ENCODE results near the gene HMGCL. TPM values are rescaled to one million over a fixed set of nuclear protein-coding genes. Genes with fewer than 3 reads are reported as not detected.
A peak's percentile ranks its signal among the peaks of the same experiment; 100 is the strongest.
"Not testable (repeated sequence)": the region's sequence is repeated elsewhere in the genome, so short reads cannot be mapped to it uniquely, and the experiment has no call there.

HMGCL gene
- total RNA-seq, 1 donor from 2014 or later = 26.8 TPM

DNA sequence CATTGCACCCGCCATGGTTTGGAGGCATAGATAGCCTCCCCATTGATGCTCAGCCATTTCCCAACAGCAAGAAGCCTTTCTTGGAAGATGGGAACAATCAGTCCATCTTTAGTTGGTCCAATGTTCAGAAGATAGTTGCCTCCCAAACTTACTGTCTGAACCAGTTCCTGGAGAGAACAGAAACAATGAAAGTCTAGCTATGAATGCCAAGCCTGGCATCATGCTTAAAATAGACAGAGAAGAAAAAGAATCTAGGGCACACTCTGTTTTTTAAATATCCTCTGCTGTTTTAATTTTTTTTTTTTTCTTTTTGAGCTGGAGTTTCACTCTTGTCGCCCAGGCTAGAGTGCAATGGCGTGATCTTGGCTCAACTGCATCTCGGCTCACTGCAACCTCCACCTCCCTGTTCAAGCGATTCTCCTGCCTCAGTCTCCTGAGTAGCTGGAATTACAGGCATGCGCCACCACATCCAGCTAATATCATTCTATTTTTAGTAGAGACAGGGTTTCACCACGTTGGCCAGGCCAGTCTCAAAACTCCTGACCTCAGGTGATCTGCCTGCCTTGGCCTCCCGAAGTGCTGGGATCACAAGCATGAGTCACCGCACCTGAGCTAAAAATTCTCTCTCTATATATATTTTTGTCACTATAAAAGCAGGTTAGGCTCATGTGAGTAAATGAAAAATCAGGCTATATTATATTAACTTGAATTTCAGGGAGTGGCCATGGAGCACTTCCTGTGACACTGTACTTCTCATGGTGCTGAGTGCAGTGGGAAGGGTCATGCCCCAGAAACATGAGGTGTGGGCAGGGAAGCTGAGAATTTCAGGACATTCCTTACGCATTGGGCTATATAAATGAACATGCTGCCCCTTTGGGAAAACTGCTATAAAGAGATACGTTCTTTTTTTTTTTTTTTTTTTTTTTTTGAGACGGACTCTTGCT is 23.7 kb upstream of the HMGCL start:
- no peak overlapping the region for H3K27ac Mint-ChIP-seq (ENCODE audit: unreplicated experiment)
- H3K27me3 Mint-ChIP-seq (ENCODE audit: low read depth) = no peaks in the 10 kb centered on the region
- DNase-seq (ENCODE audit: low spot score) = no peak
- TF ChIP-seq, protein P1, sequence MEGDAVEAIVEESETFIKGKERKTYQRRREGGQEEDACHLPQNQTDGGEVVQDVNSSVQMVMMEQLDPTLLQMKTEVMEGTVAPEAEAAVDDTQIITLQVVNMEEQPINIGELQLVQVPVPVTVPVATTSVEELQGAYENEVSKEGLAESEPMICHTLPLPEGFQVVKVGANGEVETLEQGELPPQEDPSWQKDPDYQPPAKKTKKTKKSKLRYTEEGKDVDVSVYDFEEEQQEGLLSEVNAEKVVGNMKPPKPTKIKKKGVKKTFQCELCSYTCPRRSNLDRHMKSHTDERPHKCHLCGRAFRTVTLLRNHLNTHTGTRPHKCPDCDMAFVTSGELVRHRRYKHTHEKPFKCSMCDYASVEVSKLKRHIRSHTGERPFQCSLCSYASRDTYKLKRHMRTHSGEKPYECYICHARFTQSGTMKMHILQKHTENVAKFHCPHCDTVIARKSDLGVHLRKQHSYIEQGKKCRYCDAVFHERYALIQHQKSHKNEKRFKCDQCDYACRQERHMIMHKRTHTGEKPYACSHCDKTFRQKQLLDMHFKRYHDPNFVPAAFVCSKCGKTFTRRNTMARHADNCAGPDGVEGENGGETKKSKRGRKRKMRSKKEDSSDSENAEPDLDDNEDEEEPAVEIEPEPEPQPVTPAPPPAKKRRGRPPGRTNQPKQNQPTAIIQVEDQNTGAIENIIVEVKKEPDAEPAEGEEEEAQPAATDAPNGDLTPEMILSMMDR (IDR thresholded peaks at IDR 0.05) = no peak
- H3K36me3 Mint-ChIP-seq (ENCODE audit: low read depth) = peaks cover 26% of the 10 kb centered on the region
- H3K9me3 Mint-ChIP-seq (ENCODE audit: low read depth) = peaks cover 11% of the 10 kb centered on the region
- H3K4me3 Mint-ChIP-seq (ENCODE audit: unreplicated experiment) = no peak overlapping the region
- no peaks in the 10 kb centered on the region for H3K4me1 Mint-ChIP-seq (ENCODE audit: low read depth)

DNA sequence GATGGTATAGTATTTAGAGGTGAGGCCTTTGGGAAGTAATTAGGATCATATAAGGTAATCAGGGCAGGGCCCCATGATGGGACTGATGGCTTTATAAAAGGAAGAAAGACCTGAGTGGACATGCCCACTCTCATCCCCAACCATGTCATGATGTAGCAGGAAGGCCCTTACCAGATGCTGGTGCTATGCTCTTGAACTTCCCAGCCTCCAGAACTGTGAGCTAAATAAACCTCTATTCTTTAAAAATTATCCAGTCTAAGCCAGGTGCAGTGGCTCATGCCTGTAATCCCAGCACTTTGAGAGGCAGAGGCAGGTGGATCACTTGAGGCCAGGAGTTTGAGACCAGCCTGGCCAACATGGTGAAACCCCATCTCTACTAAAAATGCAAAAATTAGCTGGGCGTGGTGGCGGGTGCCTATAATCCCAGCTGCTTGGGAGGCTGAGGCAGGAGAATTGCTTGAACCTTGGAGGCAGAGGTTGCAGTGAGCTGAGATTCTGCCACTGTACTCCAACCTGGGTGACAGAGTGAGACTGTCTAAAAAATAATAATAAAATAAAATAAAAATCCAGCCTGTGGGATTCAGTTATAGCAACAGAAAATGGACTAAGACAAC is 22.4 kb upstream of the HMGCL start:
- H3K4me1 Mint-ChIP-seq (ENCODE audit: low read depth) = not testable (repeated sequence)

DNA sequence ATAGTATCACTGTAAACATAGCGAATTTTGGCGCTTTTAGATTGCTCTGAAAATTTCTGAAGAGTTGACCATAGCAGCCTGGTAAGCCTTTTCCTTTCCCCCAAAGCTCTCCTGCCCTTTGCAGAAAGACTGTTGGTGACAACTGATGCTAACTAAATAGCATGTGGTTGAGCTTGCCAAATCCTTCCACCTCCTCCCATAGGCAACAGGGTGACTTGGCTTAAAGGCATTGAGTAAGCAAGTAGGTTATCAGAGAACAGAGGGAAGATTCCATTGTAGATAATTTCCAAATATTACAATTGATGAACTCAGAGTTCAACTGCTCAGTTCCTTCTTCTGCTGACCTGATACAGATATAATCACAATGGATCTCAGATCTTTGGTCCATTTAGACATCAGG is 19.9 kb upstream of the HMGCL start:
- DNase-seq (ENCODE audit: low spot score) = no peak
- H3K9me3 Mint-ChIP-seq (ENCODE audit: low read depth) = peaks cover 11% of the 10 kb centered on the region
- peaks cover 24% of the 10 kb centered on the region for H3K36me3 Mint-ChIP-seq (ENCODE audit: low read depth)
- H3K4me3 Mint-ChIP-seq (ENCODE audit: unreplicated experiment) = no peak overlapping the region
- no peaks in the 10 kb centered on the region for H3K4me1 Mint-ChIP-seq (ENCODE audit: low read depth)
- H3K27ac Mint-ChIP-seq (ENCODE audit: unreplicated experiment) = no peak overlapping the region
- TF ChIP-seq, protein P1 (IDR thresholded peaks at IDR 0.05) = no peak
- H3K27me3 Mint-ChIP-seq (ENCODE audit: low read depth) = peaks cover 3% of the 10 kb centered on the region

More for the DNA sequence above, 22.4 kb upstream of the HMGCL start:
- not testable (repeated sequence) for H3K27ac Mint-ChIP-seq (ENCODE audit: unreplicated experiment); H3K27me3 Mint-ChIP-seq (ENCODE audit: low read depth); H3K4me3 Mint-ChIP-seq (ENCODE audit: unreplicated experiment); DNase-seq (ENCODE audit: low spot score)
- Mint-ChIP-seq H3K36me3 (ENCODE audit: low read depth) (peaks cover 24% of the 10 kb centered on the region), H3K9me3 (ENCODE audit: low read depth) (peaks cover 11% of the 10 kb centered on the region)

- Mint-ChIP-seq H3K27me3 (ENCODE audit: low read depth) (peaks cover 3% of the 10 kb centered on the region), H3K27ac (ENCODE audit: unreplicated experiment) (no peak overlapping the region), H3K4me1 (ENCODE audit: low read depth) (peaks cover under 1% of the 10 kb centered on the region), H3K9me3 (ENCODE audit: low read depth) (peaks cover 11% of the 10 kb centered on the region), H3K36me3 (ENCODE audit: low read depth) (peaks cover 24% of the 10 kb centered on the region), H3K4me3 (ENCODE audit: unreplicated experiment) (no peak overlapping the region)
- DNase-seq (ENCODE audit: low spot score) = no peak
- TF ChIP-seq, protein P1 (IDR thresholded peaks at IDR 0.05) = no peak
Measured at GRCh38 chr1:23843644-23844043, 18.4 kb upstream of the HMGCL start.

DNA sequence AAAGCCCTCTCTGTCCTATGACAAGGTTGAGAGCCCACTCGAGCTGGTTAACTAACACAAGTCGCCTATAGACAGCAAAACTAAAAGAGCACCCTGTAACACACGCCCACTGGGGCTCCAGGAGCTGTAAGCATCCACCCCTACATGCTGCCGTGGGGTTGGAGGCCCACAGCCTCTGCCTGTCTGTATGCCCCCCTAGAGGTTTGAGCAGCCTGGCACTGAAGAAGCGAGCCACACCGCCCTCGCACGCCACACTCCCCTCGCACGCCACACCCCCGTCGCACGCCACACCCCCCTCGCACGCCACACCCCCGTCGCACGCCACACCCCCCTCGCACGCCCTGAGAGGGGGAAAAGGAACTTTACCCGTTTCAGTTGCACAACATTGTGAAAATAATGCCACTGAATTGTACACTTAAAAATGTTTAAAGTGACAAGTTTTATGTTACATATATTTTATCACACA is 13.2 kb upstream of the HMGCL start:
- Mint-ChIP-seq H3K9me3 (ENCODE audit: low read depth) (no peaks in the 10 kb centered on the region), H3K4me3 (ENCODE audit: unreplicated experiment) (peak overlapping the region; percentile 73), H3K27me3 (ENCODE audit: low read depth) (peaks cover 11% of the 10 kb centered on the region), H3K4me1 (ENCODE audit: low read depth) (peaks cover 6% of the 10 kb centered on the region), H3K36me3 (ENCODE audit: low read depth) (no peaks in the 10 kb centered on the region), H3K27ac (ENCODE audit: unreplicated experiment) (peak overlapping the region; percentile 65)
- TF ChIP-seq, protein P1 (IDR thresholded peaks at IDR 0.05) = no peak
- no peak for DNase-seq (ENCODE audit: low spot score)
